NCI-H2196 (cell line): ENCODE results near the gene SWT1.
A peak's percentile ranks its signal among the peaks of the same experiment; 100 is the strongest.
"Not testable (repeated sequence)": the region's sequence is repeated elsewhere in the genome, so short reads cannot be mapped to it uniquely, and the experiment has no call there.

Source experiments
- DNase-seq: peaks from one replicate; lab custom pipeline; 2025; ENCODE audit not compliant: unreplicated experiment; lab: John Stamatoyannopoulos, UW

SWT1 gene

GRCh38 chr1:185317034-185317885, 160.3 kb downstream of the SWT1 start, which contains the start of gene IVNS1ABP:
Gene IVNS1ABP (minus strand): TSS chr1:185317243. CDS start chr1:185309493, 7,750 bp downstream.
- DNase-seq = peak; percentile 96

GRCh38 chr1:185317886-185318310, 160.9 kb downstream of the SWT1 start:
- DNase-seq = peak; percentile 62

GRCh38 chr1:185318431-185319138, 161.6 kb downstream of the SWT1 start:
- peak; percentile 27 for DNase-seq

GRCh38 chr1:185319139-185319475, 162.1 kb downstream of the SWT1 start:
- DNase-seq = no peak

GRCh38 chr1:185321104-185321503, 164.1 kb downstream of the SWT1 start:
- DNase-seq = not testable (repeated sequence)

GRCh38 chr1:185321653-185322221, 164.8 kb downstream of the SWT1 start:
- DNase-seq = not testable (repeated sequence)

GRCh38 chr1:185322636-185323035, 165.7 kb downstream of the SWT1 start:
- no peak for DNase-seq

- DNase-seq = no peak
Measured at GRCh38 chr1:185324118-185324517, 167.2 kb downstream of the SWT1 start.

- peak; percentile 14 for DNase-seq
Measured at GRCh38 chr1:185325413-185325812, 168.4 kb downstream of the SWT1 start.

GRCh38 chr1:185328255-185328654, 171.3 kb downstream of the SWT1 start:
- DNase-seq = no peak

GRCh38 chr1:185334182-185334581, 177.2 kb downstream of the SWT1 start:
- DNase-seq = no peak

- no peak for DNase-seq
Measured at GRCh38 chr1:185337246-185337645, 180.3 kb downstream of the SWT1 start.

- no peak for DNase-seq
Measured at GRCh38 chr1:185338719-185339622, 182.0 kb downstream of the SWT1 start.

- DNase-seq = no peak
Measured at GRCh38 chr1:185341196-185341781, 184.3 kb downstream of the SWT1 start.
